ENCODE measurements around the gene ACSBG1.

DNA sequence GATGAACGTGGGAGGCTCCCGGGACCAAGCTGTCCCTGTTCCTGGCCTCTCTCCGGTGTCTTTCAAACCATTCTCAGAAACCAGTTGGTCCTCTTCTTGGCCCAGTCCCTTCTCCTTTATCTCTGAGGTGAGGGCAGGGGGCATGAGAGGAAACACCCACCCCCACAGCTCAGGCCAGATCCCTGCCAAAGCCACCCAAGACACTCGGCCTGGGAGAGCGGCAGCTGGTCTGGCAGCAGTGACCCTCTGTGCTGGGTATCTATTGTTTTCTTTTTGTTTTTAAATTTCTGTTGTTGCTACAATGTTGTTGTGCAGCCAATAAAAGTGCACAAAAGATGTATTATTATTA is 27.3 kb downstream of the ACSBG1 start:
- TF ChIP-seq CTCF (optimal IDR thresholded peaks at IDR 0.05 in 1 of 3, IDR thresholded peaks at IDR 0.05 in 1 of 3, conservative IDR thresholded peaks at IDR 0.05 in 1 of 3; ENCODE audit: extremely low read depth in 1 of 3, insufficient read depth in 2 of 3, low read length in 3 of 3), result no peak
- TF ChIP-seq EZH2 (IDR thresholded peaks at IDR 0.05; ENCODE audit: low read length), result no peak

Measured in keratinocyte (primary cell).